Liver (tissue), 9 donors: ENCODE data around the gene KMT5B. TPM values are rescaled to one million over a fixed set of nuclear protein-coding genes. Genes with fewer than 3 reads are reported as not detected.

Source experiments
- DNase-seq: peaks from one replicate; pipeline ENCODE4 v3.0.0-alpha.2; 2017; ENCODE audit warnings: low spot score
- H3K27ac ChIP-seq, 2 donors: one replicate each; pipeline ENCODE4 v1.7.0; 2013; ENCODE audit warnings: inconsistent platforms in 2 of 2, low read length in 2 of 2, control low read depth in 1 of 2, low read depth in 1 of 2, mild to moderate bottlenecking in 1 of 2
- H3K27me3 ChIP-seq, 4 donors: one replicate each; pipeline versions ENCODE4 v1.6.1 to v1.7.0; 2013; ENCODE audit warnings: low read length in 3 of 4, inconsistent platforms in 1 of 4, mild to moderate bottlenecking in 1 of 4, moderate library complexity in 1 of 4; ENCODE audit not compliant: control insufficient read depth in 4 of 4, insufficient read depth in 4 of 4
- H3K36me3 ChIP-seq, 4 donors: one replicate each; pipeline versions ENCODE4 v1.6.1 to v1.7.0; 2013; ENCODE audit warnings: low read length in 3 of 4, mild to moderate bottlenecking in 3 of 4, low read depth in 1 of 4, moderate library complexity in 1 of 4; ENCODE audit not compliant: control insufficient read depth in 4 of 4, insufficient read depth in 3 of 4
- H3K4me1 ChIP-seq, 4 donors: one replicate each; pipeline versions ENCODE4 v1.6.1 to v1.7.0; 2013; ENCODE audit warnings: low read length in 3 of 4, mild to moderate bottlenecking in 3 of 4, moderate library complexity in 1 of 4; ENCODE audit not compliant: control insufficient read depth in 4 of 4, insufficient read depth in 4 of 4
- H3K4me3 ChIP-seq, 3 donors: one replicate each; pipeline versions ENCODE4 v1.6.1 to v1.7.0; 2013; ENCODE audit warnings: low read length in 3 of 3, control low read depth in 1 of 3, low read depth in 1 of 3, mild to moderate bottlenecking in 1 of 3
- H3K9ac ChIP-seq, 2 donors: one replicate each; pipeline ENCODE4 v1.7.0; 2013; ENCODE audit warnings: low read length in 2 of 2, mild to moderate bottlenecking in 2 of 2, moderate library complexity in 2 of 2, control low read depth in 1 of 2, low read depth in 1 of 2
- H3K9me3 ChIP-seq, 4 donors: one replicate each; pipeline versions ENCODE4 v1.6.1 to v1.7.0; 2013; ENCODE audit warnings: low read length in 3 of 4; ENCODE audit not compliant: control insufficient read depth in 4 of 4
- EGR1 ChIP-seq, 2 donors: IDR thresholded peaks; 2 replicates each; pipeline ENCODE4 v1.6.1; 2016 to 2018; ENCODE audit warnings: antibody characterized with exemption in 2 of 2, low read depth in 2 of 2
- FOXA1 ChIP-seq: IDR thresholded peaks from 2 replicates; pipeline ENCODE4 v1.6.1; 2016; ENCODE audit warnings: antibody characterized with exemption
- FOXA2 ChIP-seq: IDR thresholded peaks from 2 replicates; pipeline ENCODE4 v1.6.1; 2016; ENCODE audit warnings: antibody characterized with exemption
- GABPA ChIP-seq, 2 donors: IDR thresholded peaks in 1 of 2; conservative IDR thresholded peaks in 1 of 2; 2 replicates each; pipeline ENCODE4 v1.6.1; 2016; ENCODE audit warnings: antibody characterized with exemption in 2 of 2, mild to moderate bottlenecking in 1 of 2, moderate library complexity in 1 of 2
- HNF4A ChIP-seq, 2 donors: conservative IDR thresholded peaks; 2 replicates each; pipeline ENCODE4 v1.6.1; 2016; ENCODE audit warnings: antibody characterized with exemption in 2 of 2, mild to moderate bottlenecking in 2 of 2
- HNF4G ChIP-seq: IDR thresholded peaks from 2 replicates; pipeline ENCODE4 v1.6.1; 2016; ENCODE audit warnings: antibody characterized with exemption
- JUND ChIP-seq, 2 donors: IDR thresholded peaks; 2 replicates each; pipeline ENCODE4 v1.6.1; 2016; ENCODE audit warnings: antibody characterized with exemption in 2 of 2
- MAX ChIP-seq: IDR thresholded peaks from 2 replicates; pipeline ENCODE4 v1.6.1; 2016; ENCODE audit warnings: antibody characterized with exemption
- NR2F2 ChIP-seq: IDR thresholded peaks from 2 replicates; pipeline ENCODE4 v1.6.1; 2016; ENCODE audit warnings: antibody characterized with exemption
- RAD21 ChIP-seq, 2 donors: IDR thresholded peaks; 2 replicates each; pipeline ENCODE4 v1.6.1; 2016; ENCODE audit warnings: antibody characterized with exemption in 2 of 2, mild to moderate bottlenecking in 2 of 2
- RXRA ChIP-seq, 2 donors: IDR thresholded peaks; 2 replicates each; pipeline ENCODE4 v1.6.1; 2017 to 2018; ENCODE audit warnings: antibody characterized with exemption in 2 of 2, mild to moderate bottlenecking in 1 of 2
- SP1 ChIP-seq: IDR thresholded peaks from 2 replicates; pipeline ENCODE4 v1.6.1; 2018; ENCODE audit warnings: antibody characterized with exemption, mild to moderate bottlenecking
- TAF1 ChIP-seq: conservative IDR thresholded peaks from 2 replicates; pipeline ENCODE4 v1.6.1; 2016; ENCODE audit warnings: antibody characterized with exemption, mild to moderate bottlenecking
- YY1 ChIP-seq: IDR thresholded peaks from 2 replicates; pipeline ENCODE4 v1.6.1; 2016; ENCODE audit warnings: antibody characterized with exemption, mild to moderate bottlenecking
- ZBTB33 ChIP-seq: IDR thresholded peaks from 2 replicates; pipeline ENCODE4 v1.6.1; 2016; ENCODE audit warnings: antibody characterized with exemption
- WGBS: extraction: QIAGEN DNeasy Blood & Tissue Kit; methylation state at CpG from one replicate; pipeline ENCODE4 v1.1.7; 2013; 5-methylcytosine and 5-hydroxymethylcytosine counted together
- polyA plus RNA-seq, 2 donors: library from polyadenylated mRNA; stranded (reverse) in 1 of 2; unstranded in 1 of 2; fragments of 200-250 nt in 1 of 2; fragments of >200 nt in 1 of 2; fragmentation: Nextera tagmentation in 1 of 2; extraction: Ambion mirVana in 1 of 2; gene quantifications; one replicate each; pipeline versions ENCODE4 v1.2.1 to v1.2.3, GENCODE V29; 2013 to 2015
- total RNA-seq, 2 donors: library from RNA; depleted of rRNA; stranded (reverse); fragments of >200 nt; gene quantifications; one replicate each; pipeline ENCODE4 v1.2.3, GENCODE V29; 2014
- TF ChIP-seq, protein P1 (sequence below): IDR thresholded peaks from 2 replicates; pipeline ENCODE4 v1.6.1; 2016; ENCODE audit warnings: antibody characterized with exemption, mild to moderate bottlenecking
- TF ChIP-seq, protein P2 (sequence below): IDR thresholded peaks from 2 replicates; pipeline ENCODE4 v1.6.1; 2016; ENCODE audit warnings: antibody characterized with exemption
- donor health status: healthy.
- donor health status: healthy.
- donor health status: healthy.
- donor health status: healthy.
- donor health status: healthy.

KMT5B gene
- total and polyA plus RNA-seq, 4 donors = 8.7 to 33.8 (median 14.8) TPM

GRCh38 chr11:68254421-68254820 lies 41.3 kb upstream of the KMT5B start:
- Histone ChIP-seq H3K4me1 (peaks cover 3 to 11% (median 6%) of the 10 kb centered on the region in 4 donors), H3K36me3 (no peaks in the 10 kb centered on the region), H3K9me3 (no peaks in the 10 kb centered on the region), H3K9ac (no peak overlapping the region), H3K27me3 (no peaks in the 10 kb centered on the region), H3K27ac (no peak overlapping the region), H3K4me3 (no peak overlapping the region)
- no peak for DNase-seq
- 95% methylated on average over 14 of the region's 14 CpGs for WGBS
- TF ChIP-seq, protein P1, sequence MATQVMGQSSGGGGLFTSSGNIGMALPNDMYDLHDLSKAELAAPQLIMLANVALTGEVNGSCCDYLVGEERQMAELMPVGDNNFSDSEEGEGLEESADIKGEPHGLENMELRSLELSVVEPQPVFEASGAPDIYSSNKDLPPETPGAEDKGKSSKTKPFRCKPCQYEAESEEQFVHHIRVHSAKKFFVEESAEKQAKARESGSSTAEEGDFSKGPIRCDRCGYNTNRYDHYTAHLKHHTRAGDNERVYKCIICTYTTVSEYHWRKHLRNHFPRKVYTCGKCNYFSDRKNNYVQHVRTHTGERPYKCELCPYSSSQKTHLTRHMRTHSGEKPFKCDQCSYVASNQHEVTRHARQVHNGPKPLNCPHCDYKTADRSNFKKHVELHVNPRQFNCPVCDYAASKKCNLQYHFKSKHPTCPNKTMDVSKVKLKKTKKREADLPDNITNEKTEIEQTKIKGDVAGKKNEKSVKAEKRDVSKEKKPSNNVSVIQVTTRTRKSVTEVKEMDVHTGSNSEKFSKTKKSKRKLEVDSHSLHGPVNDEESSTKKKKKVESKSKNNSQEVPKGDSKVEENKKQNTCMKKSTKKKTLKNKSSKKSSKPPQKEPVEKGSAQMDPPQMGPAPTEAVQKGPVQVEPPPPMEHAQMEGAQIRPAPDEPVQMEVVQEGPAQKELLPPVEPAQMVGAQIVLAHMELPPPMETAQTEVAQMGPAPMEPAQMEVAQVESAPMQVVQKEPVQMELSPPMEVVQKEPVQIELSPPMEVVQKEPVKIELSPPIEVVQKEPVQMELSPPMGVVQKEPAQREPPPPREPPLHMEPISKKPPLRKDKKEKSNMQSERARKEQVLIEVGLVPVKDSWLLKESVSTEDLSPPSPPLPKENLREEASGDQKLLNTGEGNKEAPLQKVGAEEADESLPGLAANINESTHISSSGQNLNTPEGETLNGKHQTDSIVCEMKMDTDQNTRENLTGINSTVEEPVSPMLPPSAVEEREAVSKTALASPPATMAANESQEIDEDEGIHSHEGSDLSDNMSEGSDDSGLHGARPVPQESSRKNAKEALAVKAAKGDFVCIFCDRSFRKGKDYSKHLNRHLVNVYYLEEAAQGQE = no peak
- no peak for TF ChIP-seq FOXA2
- TF ChIP-seq MAX = no peak
- no peak for TF ChIP-seq RAD21 (IDR thresholded peaks at IDR 0.05)
- TF ChIP-seq GABPA (IDR thresholded peaks at IDR 0.05 in 1 of 2, conservative IDR thresholded peaks at IDR 0.05 in 1 of 2) = no peak
- no peak for TF ChIP-seq EGR1 (IDR thresholded peaks at IDR 0.05; ENCODE audit: low read depth in 2 of 2)
- TF ChIP-seq, protein P2, sequence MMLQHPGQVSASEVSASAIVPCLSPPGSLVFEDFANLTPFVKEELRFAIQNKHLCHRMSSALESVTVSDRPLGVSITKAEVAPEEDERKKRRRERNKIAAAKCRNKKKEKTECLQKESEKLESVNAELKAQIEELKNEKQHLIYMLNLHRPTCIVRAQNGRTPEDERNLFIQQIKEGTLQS = no peak
- no peak for TF ChIP-seq HNF4A (conservative IDR thresholded peaks at IDR 0.05)
- no peak for TF ChIP-seq NR2F2
- TF ChIP-seq YY1 = no peak
- no peak for TF ChIP-seq SP1
- no peak for TF ChIP-seq ZBTB33
- TF ChIP-seq RXRA (IDR thresholded peaks at IDR 0.05) = no peak
- no peak for TF ChIP-seq HNF4G
- no peak for TF ChIP-seq FOXA1
- TF ChIP-seq JUND (IDR thresholded peaks at IDR 0.05) = no peak

DNA sequence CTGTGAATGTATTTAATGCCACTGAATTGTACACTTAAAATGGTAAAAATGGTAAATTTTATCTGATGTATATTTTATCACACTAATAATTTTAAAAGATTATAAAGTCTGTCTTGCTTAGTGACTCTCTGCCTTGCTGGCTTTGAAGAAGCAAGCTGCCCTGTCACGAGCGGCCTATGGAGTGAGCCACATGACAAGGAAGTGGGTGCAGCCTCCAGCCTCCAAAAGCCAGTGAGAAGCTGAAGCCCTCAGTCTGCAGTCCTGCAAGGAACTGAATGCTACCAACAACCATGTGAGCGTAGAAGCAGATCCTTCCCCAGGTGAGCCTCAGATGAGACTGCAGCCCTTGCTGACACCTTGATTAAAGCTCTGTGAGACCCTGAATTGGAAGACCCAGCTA lies 38.7 kb upstream of the KMT5B start:
- TF ChIP-seq FOXA2 (no peak), EGR1 (IDR thresholded peaks at IDR 0.05; ENCODE audit: low read depth in 2 of 2) (no peak), RXRA (IDR thresholded peaks at IDR 0.05) (no peak), GABPA (IDR thresholded peaks at IDR 0.05 in 1 of 2, conservative IDR thresholded peaks at IDR 0.05 in 1 of 2) (no peak), YY1 (no peak), MAX (no peak), FOXA1 (no peak), SP1 (no peak), ZBTB33 (no peak), TAF1 (no peak), HNF4A (conservative IDR thresholded peaks at IDR 0.05) (no peak), JUND (IDR thresholded peaks at IDR 0.05) (no peak)
- TF ChIP-seq, protein P1 = no peak
- TF ChIP-seq, protein P2 = no peak
- Histone ChIP-seq H3K27me3 (no peaks in the 10 kb centered on the region), H3K9me3 (no peaks in the 10 kb centered on the region), H3K4me1 (no peaks in the 10 kb centered on the region), H3K4me3 (no peak overlapping the region), H3K27ac (no peak overlapping the region), H3K9ac (no peak overlapping the region), H3K36me3 (no peaks in the 10 kb centered on the region)
- DNase-seq = no peak
- WGBS = 91% methylated on average over 3 of the region's 3 CpGs
